HepG2 (cell line): ENCODE data around the gene SEPTIN10. TPM values are rescaled to one million over a fixed set of nuclear protein-coding genes. Genes with fewer than 3 reads are reported as not detected.
A peak's percentile ranks its signal among the peaks of the same experiment; 100 is the strongest.

Experiments
- AFF4 ChIP-seq: sonication (generic); formaldehyde crosslinking; IDR thresholded peaks from 2 replicates; pipeline ENCODE4 v1.4.0; 2020; ENCODE audit warnings: missing genetic modification reagents
- EED ChIP-seq: sonication (generic); formaldehyde crosslinking; IDR thresholded peaks from 2 replicates; pipeline ENCODE4 v1.5.0; 2020; ENCODE audit warnings: mild to moderate bottlenecking, missing genetic modification reagents
- GATAD1 ChIP-seq: IDR thresholded peaks from 2 replicates; pipeline ENCODE4 v1.6.1; 2016; ENCODE audit warnings: missing genetic modification reagents, missing compliant biosample characterization
- HHEX ChIP-seq: IDR thresholded peaks from 2 replicates; pipeline ENCODE4 v1.6.1; 2016; ENCODE audit warnings: control low read depth
- HNRNPL ChIP-seq: fragments of 200-400 bp; formaldehyde crosslinking; IDR thresholded peaks from 2 replicates; pipeline ENCODE4 v1.6.1; 2017; ENCODE audit warnings: mild to moderate bottlenecking, low read depth, low read length
- IRF9 ChIP-seq: sonication (generic); formaldehyde crosslinking; IDR thresholded peaks from 2 replicates; pipeline ENCODE4 v1.8.0; 2022; ENCODE audit warnings: missing genetic modification reagents, mild to moderate bottlenecking, borderline replicate concordance
- KDM6A ChIP-seq: IDR thresholded peaks from 2 replicates; pipeline ENCODE4 v1.6.1; 2016; ENCODE audit warnings: low read depth
- NKX3-1 ChIP-seq: sonication (generic); formaldehyde crosslinking; IDR thresholded peaks from 2 replicates; pipeline ENCODE4 v1.5.0; 2020; ENCODE audit warnings: missing genetic modification reagents
- PPARG ChIP-seq: conservative IDR thresholded peaks from 2 replicates; pipeline ENCODE4 v1.6.1; 2016; ENCODE audit warnings: missing biosample characterization, missing genetic modification reagents
- U2AF1 ChIP-seq: fragments of 200-400 bp; formaldehyde crosslinking; optimal IDR thresholded peaks from 2 replicates; pipeline ENCODE3; 2017; ENCODE audit warnings: mild to moderate bottlenecking, low read depth, low read length
- ZBTB21 ChIP-seq: sonication (generic); formaldehyde crosslinking; IDR thresholded peaks from 2 replicates; pipeline ENCODE4 v1.4.0; 2020; ENCODE audit warnings: missing genetic modification reagents
- ZFP37 ChIP-seq: sonication (generic); formaldehyde crosslinking; IDR thresholded peaks from 2 replicates; pipeline ENCODE4 v1.4.0; 2020; ENCODE audit warnings: missing genetic modification reagents, borderline replicate concordance
- ZNF687 ChIP-seq: sonication (generic); formaldehyde crosslinking; IDR thresholded peaks from 2 replicates; pipeline ENCODE4 v1.5.1; 2020; ENCODE audit warnings: mild to moderate bottlenecking, missing genetic modification reagents, moderate library complexity
- polyA plus RNA-seq, 8 experiments: library from polyadenylated mRNA; depleted of rRNA in 3 of 8; stranded (reverse) in 7 of 8; unstranded in 1 of 8; fragments of >200 nt; fragmentation: Illumina TruSeq in 4 of 8; extraction: Trizol in 4 of 8; gene quantifications; 2 replicates each; pipeline versions ENCODE4 v1.2.1 to v1.2.3, GENCODE V29; 2011 to 2016; ENCODE audit warnings: low read depth in 4 of 8, missing spikeins in 1 of 8, mixed read lengths in 1 of 8; ENCODE audit not compliant: insufficient read depth in 1 of 8
- total RNA-seq, 5 experiments: library from RNA; depleted of rRNA; stranded (reverse); fragments of >200 nt; fragmentation: Illumina TruSeq; extraction: Trizol; gene quantifications; 2 replicates each; pipeline ENCODE4 v1.2.3, GENCODE V29; 2016; ENCODE audit warnings: low read depth in 1 of 5
- TF ChIP-seq, protein P1 (sequence below): sonication (generic); formaldehyde crosslinking; IDR thresholded peaks from 2 replicates; pipeline ENCODE4 v1.4.0; 2020; ENCODE audit warnings: missing genetic modification reagents
- TF ChIP-seq, protein P2 (sequence below): sonication (generic); formaldehyde crosslinking; IDR thresholded peaks from 2 replicates; pipeline ENCODE4 v1.8.0; 2022; ENCODE audit warnings: mild to moderate bottlenecking, missing genetic modification reagents, borderline replicate concordance

SEPTIN10 gene
- total and polyA plus RNA-seq, 2 of the 13 experiments (the other 11 are each of a cell fraction or from before 2014, with no cell fraction given): 45.8 to 67.5 TPM

- TF ChIP-seq, protein P1, sequence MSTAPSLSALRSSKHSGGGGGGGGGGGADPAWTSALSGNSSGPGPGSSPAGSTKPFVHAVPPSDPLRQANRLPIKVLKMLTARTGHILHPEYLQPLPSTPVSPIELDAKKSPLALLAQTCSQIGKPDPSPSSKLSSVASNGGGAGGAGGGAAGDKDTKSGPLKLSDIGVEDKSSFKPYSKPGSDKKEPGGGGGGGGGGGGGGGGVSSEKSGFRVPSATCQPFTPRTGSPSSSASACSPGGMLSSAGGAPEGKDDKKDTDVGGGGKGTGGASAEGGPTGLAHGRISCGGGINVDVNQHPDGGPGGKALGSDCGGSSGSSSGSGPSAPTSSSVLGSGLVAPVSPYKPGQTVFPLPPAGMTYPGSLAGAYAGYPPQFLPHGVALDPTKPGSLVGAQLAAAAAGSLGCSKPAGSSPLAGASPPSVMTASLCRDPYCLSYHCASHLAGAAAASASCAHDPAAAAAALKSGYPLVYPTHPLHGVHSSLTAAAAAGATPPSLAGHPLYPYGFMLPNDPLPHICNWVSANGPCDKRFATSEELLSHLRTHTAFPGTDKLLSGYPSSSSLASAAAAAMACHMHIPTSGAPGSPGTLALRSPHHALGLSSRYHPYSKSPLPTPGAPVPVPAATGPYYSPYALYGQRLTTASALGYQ (CRISPR knock-in tag): peak; percentile 89
- no peak; the same call in 1 of the 2 replicates for TF ChIP-seq KDM6A
- peak; percentile 90 for TF ChIP-seq ZFP37 (CRISPR knock-in tag)
- peak; percentile 28; the same call in 1 of the 2 replicates for TF ChIP-seq NKX3-1 (CRISPR knock-in tag)
- peak; percentile 79 for TF ChIP-seq GATAD1 (CRISPR knock-in tag)
- no peak for TF ChIP-seq ZBTB21 (CRISPR knock-in tag)
- TF ChIP-seq IRF9 (CRISPR knock-in tag): peak; percentile 53; the same call in 1 of the 2 replicates
- TF ChIP-seq ZNF687 (CRISPR knock-in tag): peak; percentile 92
- TF ChIP-seq PPARG (CRISPR knock-in tag): 0 out of 2 replicates have a peak, but pooled peaks have one; percentile 20
- TF ChIP-seq, protein P2, sequence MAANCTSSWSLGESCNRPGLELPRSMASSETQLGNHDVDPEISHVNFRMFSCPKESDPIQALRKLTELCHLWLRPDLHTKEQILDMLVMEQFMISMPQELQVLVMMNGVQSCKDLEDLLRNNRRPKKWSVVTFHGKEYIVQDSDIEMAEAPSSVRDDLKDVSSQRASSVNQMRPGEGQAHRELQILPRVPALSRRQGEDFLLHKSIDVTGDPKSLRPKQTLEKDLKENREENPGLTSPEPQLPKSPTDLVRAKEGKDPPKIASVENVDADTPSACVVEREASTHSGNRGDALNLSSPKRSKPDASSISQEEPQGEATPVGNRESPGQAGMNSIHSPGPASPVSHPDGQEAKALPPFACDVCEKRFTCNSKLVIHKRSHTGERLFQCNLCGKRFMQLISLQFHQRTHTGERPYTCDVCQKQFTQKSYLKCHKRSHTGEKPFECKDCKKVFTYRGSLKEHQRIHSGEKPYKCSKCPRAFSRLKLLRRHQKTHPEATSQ: peak; percentile 94; the same call in 1 of the 2 replicates
- TF ChIP-seq U2AF1: no peak
- TF ChIP-seq EED (CRISPR knock-in tag): peak; percentile 7
- TF ChIP-seq AFF4 (CRISPR knock-in tag): no peak; the same call in 1 of the 2 replicates
- TF ChIP-seq HHEX: no peak
- no peak for TF ChIP-seq HNRNPL
Measured at GRCh38 chr2:109613922-109614714, at the start of gene SEPTIN10, which contains the start of gene SOWAHC (continued).
